ENCODE results near the gene HSPA9.

DNA sequence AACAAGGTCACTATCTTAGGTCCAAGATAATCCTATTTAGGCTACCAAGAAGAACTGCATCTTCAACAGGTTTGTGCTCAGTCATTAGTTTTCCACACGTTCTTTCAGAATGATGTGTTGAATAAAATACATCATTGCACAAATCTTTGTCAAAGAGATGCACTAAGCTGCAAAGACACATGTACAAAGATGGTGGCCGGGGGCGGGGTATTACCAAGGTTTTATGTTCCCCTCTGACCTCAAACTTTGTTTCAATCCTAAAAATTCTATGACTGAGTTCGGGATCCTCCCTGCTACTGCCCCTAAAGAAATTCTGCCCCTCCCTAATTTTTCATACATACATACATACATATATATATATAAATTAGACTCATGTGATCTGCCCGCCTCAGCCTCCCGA is 14.2 kb downstream of the HSPA9 start:
- TF ChIP-seq, protein P1, sequence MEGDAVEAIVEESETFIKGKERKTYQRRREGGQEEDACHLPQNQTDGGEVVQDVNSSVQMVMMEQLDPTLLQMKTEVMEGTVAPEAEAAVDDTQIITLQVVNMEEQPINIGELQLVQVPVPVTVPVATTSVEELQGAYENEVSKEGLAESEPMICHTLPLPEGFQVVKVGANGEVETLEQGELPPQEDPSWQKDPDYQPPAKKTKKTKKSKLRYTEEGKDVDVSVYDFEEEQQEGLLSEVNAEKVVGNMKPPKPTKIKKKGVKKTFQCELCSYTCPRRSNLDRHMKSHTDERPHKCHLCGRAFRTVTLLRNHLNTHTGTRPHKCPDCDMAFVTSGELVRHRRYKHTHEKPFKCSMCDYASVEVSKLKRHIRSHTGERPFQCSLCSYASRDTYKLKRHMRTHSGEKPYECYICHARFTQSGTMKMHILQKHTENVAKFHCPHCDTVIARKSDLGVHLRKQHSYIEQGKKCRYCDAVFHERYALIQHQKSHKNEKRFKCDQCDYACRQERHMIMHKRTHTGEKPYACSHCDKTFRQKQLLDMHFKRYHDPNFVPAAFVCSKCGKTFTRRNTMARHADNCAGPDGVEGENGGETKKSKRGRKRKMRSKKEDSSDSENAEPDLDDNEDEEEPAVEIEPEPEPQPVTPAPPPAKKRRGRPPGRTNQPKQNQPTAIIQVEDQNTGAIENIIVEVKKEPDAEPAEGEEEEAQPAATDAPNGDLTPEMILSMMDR (IDR thresholded peaks at IDR 0.05; ENCODE audit: insufficient read depth, low read length): no peak
- TF ChIP-seq GABPA (IDR thresholded peaks at IDR 0.05; ENCODE audit: low read depth) (no peak), POLR2AphosphoS5 (IDR thresholded peaks at IDR 0.05; ENCODE audit: low read depth) (no peak)

Measured in HL-60 (cell line).